Medulla oblongata (tissue), 1 donor: Measurements from ENCODE around the gene PIAS2.

Source experiments
- DNase-seq: peaks from one replicate; pipeline ENCODE4 v3.0.0-alpha.2; 2015; ENCODE audit errors: extremely low spot score

Gene PIAS2

GRCh38 chr18:46761059-46761769 is 156.1 kb downstream of the PIAS2 start:
- no peak for DNase-seq

GRCh38 chr18:46759890-46760289 is 157.4 kb downstream of the PIAS2 start:
- DNase-seq: no peak

- no peak for DNase-seq
Observed at GRCh38 chr18:46756559-46757201, 160.6 kb downstream of the PIAS2 start, which contains the start of gene ST8SIA5. Gene ST8SIA5 (minus strand): TSS chr18:46757053. CDS start chr18:46756508, 545 bp downstream.

- no peak for DNase-seq
Observed at GRCh38 chr18:46756025-46756558, 161.2 kb downstream of the PIAS2 start.

GRCh38 chr18:46755315-46756024 is 161.8 kb downstream of the PIAS2 start:
- DNase-seq: no peak

- DNase-seq: no peak
Observed at GRCh38 chr18:46754661-46755292, 162.5 kb downstream of the PIAS2 start.

GRCh38 chr18:46754188-46754587 is 163.1 kb downstream of the PIAS2 start:
- DNase-seq: no peak
